Measurements from ENCODE around the gene TMCO4. TPM values are rescaled to one million over a fixed set of nuclear protein-coding genes. Genes with fewer than 3 reads are reported as not detected.

Gene TMCO4
- total and polyA plus RNA-seq, 2 of the 8 experiments (the other 6 are each of a cell fraction or from before 2014, with no cell fraction given), result 3.0 to 3.1 TPM

DNA sequence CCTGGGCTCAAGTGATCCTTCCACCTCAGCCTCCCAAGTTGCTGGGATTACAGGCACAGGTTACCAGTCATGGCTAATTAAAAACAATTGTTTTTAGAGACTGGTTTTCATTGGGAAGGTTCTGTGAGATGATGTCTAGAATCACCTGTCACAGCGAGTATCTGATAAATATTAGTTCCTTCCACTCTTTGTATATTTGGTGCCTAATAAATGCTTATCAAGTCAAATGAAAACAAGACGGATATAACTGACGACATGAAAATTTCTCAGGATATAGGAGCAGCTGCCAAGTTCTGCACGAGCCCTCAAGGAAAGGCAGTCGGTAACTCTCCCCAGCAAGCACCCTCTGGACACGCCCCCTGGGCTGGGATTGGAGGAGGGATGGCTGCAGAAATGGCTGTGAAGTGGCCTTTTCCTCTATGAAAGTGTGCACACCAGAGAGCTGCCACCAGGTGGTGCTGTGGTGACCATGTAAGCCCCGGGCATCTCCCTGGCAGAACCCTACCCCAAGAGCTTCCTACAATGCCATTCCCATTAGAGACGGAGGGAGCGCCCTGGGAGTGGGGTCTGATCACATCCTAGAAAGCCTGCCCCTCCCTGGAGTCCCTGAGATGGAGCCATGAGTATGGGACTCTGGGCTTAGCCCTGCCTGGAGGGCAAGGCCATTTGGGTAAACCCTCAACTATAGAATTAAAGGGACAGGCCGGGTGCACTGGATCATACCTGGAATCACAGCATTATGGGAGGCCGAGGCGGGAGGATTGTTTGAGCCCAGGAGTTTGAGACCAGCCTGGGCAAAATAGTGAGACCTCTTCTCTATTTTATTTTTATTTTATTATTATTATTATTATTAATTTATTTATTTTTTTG is 84.1 kb downstream of the TMCO4 start:
- H3K79me1 ChIP-seq (ENCODE audit: low read depth, low read length), result no peaks in the 10 kb centered on the region
- FAIRE-seq (peak; percentile 80), DNase-seq (ENCODE audit: low read depth in 1 of 2, low spot score in 2 of 2) (peak; percentile 96 to 98)
- no peak overlapping the region for H3K56ac ChIP-seq (replicated peaks; ENCODE audit: insufficient read length, low read depth, low read length)
- no peaks in the 10 kb centered on the region for H3K9me3 ChIP-seq (ENCODE audit: insufficient read depth in 2 of 2, low read depth in 1 of 2, low read length in 1 of 2)
- H3K27ac ChIP-seq (ENCODE audit: low read depth, low read length), result no peak overlapping the region
- H3K23me2 ChIP-seq (ENCODE audit: low read depth, low read length), result no peaks in the 10 kb centered on the region
- H3K9ac ChIP-seq (replicated peaks in 1 of 4; ENCODE audit: extremely low read depth in 1 of 4, low read depth in 3 of 4, low read length in 3 of 4), result no peak overlapping the region; a peak in 1 of 7 replicates
- H3K18ac ChIP-seq (ENCODE audit: extremely low read depth, low read length), result no peak overlapping the region
- H3K27me3 ChIP-seq (replicated peaks in 1 of 4; ENCODE audit: control insufficient read depth in 3 of 4, extremely low read depth in 1 of 4, insufficient read depth in 3 of 4, low read length in 3 of 4), result no peaks in the 10 kb centered on the region
- no peak overlapping the region for H3K23ac ChIP-seq (ENCODE audit: insufficient read length)
- ChIA-PET CTCF (ENCODE audit: partially characterized antibody) (interaction anchor here (0.7 to 3.3 kb wide), 28 partner anchors 10 to 362 kb away, joined by 3 to 46 read pairs (median 4); partner anchors contain the start of genes HTR6 and OTUD3), POLR2A (ENCODE audit: partially characterized antibody) (interaction anchor here (0.7 to 1.0 kb wide), 3 partner anchors 8 to 167 kb away, joined by 3 to 6 read pairs (median 3); partner anchors contain the start of gene OTUD3)
- H4K20me1 ChIP-seq (replicated peaks in 1 of 2; ENCODE audit: control insufficient read depth in 1 of 2, insufficient read depth in 2 of 2, low read length in 2 of 2), result no peaks in the 10 kb centered on the region
- H2BK120ac ChIP-seq (replicated peaks; ENCODE audit: low read depth, low read length), result no peak overlapping the region
- H3K4me2 ChIP-seq (ENCODE audit: insufficient read depth in 1 of 2, low read depth in 2 of 2, low read length in 2 of 2), result no peak overlapping the region; a peak in 1 of 4 replicates
- no peak overlapping the region for H2BK15ac ChIP-seq (ENCODE audit: low read length)
- H2AFZ ChIP-seq (ENCODE audit: low read length), result no peak overlapping the region
- H3K4ac ChIP-seq (replicated peaks; ENCODE audit: insufficient read length, low read depth, low read length), result no peak overlapping the region
- H3K79me2 ChIP-seq (ENCODE audit: control insufficient read depth in 1 of 2, insufficient read depth in 2 of 2, low read length in 2 of 2), result no peaks in the 10 kb centered on the region
- no peak overlapping the region for H2BK5ac ChIP-seq (ENCODE audit: low read depth, low read length)
- H2BK20ac ChIP-seq (ENCODE audit: low read length), result no peak overlapping the region
- H4K8ac ChIP-seq (ENCODE audit: extremely low read depth, insufficient read depth, low read length), result no peak overlapping the region
- no peak overlapping the region for H4K5ac ChIP-seq (ENCODE audit: insufficient read length, low read depth, low read length)
- 35% methylated on average over 12 of the region's 12 CpGs; no CpG with 5 or more reads in 1 of the 2 experiments for WGBS, 2 experiments (ENCODE audit: extremely low coverage in 1 of 2, insufficient coverage in 1 of 2, insufficient read length in 1 of 2, insufficient replicate concordance in 2 of 2, low coverage in 1 of 2, low lambda C conversion rate in 2 of 2, missing lambda C conversion rate in 1 of 2)
- no peak overlapping the region for H3K4me3 ChIP-seq (ENCODE audit: extremely low read depth in 1 of 4, insufficient read depth in 2 of 4, low read depth in 3 of 4, low read length in 4 of 4)
- peaks cover 0 to 3% (median 0%) of the 10 kb centered on the region in 4 experiments; a peak in 1 of 7 replicates for H3K4me1 ChIP-seq (replicated peaks in 1 of 4; ENCODE audit: control insufficient read depth in 3 of 4, insufficient read depth in 4 of 4, low read length in 3 of 4)
- H3K36me3 ChIP-seq (ENCODE audit: control insufficient read depth in 2 of 4, insufficient read depth in 4 of 4, low read length in 3 of 4), result no peaks in the 10 kb centered on the region
- no peak overlapping the region for H4K91ac ChIP-seq (replicated peaks; ENCODE audit: insufficient read length, low read length)
- H2AK5ac ChIP-seq (ENCODE audit: low read depth, low read length), result no peak overlapping the region
- no peak overlapping the region for H3K14ac ChIP-seq (ENCODE audit: insufficient read length)
- no peak overlapping the region for H2BK12ac ChIP-seq (ENCODE audit: low read depth, low read length)
- TF ChIP-seq, protein P1, sequence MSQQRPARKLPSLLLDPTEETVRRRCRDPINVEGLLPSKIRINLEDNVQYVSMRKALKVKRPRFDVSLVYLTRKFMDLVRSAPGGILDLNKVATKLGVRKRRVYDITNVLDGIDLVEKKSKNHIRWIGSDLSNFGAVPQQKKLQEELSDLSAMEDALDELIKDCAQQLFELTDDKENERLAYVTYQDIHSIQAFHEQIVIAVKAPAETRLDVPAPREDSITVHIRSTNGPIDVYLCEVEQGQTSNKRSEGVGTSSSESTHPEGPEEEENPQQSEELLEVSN (IDR thresholded peaks at IDR 0.05), result no peak
- TF ChIP-seq, protein P2, sequence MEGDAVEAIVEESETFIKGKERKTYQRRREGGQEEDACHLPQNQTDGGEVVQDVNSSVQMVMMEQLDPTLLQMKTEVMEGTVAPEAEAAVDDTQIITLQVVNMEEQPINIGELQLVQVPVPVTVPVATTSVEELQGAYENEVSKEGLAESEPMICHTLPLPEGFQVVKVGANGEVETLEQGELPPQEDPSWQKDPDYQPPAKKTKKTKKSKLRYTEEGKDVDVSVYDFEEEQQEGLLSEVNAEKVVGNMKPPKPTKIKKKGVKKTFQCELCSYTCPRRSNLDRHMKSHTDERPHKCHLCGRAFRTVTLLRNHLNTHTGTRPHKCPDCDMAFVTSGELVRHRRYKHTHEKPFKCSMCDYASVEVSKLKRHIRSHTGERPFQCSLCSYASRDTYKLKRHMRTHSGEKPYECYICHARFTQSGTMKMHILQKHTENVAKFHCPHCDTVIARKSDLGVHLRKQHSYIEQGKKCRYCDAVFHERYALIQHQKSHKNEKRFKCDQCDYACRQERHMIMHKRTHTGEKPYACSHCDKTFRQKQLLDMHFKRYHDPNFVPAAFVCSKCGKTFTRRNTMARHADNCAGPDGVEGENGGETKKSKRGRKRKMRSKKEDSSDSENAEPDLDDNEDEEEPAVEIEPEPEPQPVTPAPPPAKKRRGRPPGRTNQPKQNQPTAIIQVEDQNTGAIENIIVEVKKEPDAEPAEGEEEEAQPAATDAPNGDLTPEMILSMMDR (IDR thresholded peaks at IDR 0.05; ENCODE audit: control extremely low read depth in 1 of 3, insufficient read depth in 1 of 3, low read depth in 1 of 3, low read length in 3 of 3), result peak; percentile 80 to 99 (median 97)
- TF ChIP-seq TAF1 (IDR thresholded peaks at IDR 0.05; ENCODE audit: low read depth, low read length), result 0 out of 2 replicates have a peak, but pooled peaks have one; percentile 19
- no peak for TF ChIP-seq SIRT6 (IDR thresholded peaks at IDR 0.05; ENCODE audit: low read length)
- TF ChIP-seq, protein P3, sequence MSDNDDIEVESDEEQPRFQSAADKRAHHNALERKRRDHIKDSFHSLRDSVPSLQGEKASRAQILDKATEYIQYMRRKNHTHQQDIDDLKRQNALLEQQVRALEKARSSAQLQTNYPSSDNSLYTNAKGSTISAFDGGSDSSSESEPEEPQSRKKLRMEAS (IDR thresholded peaks at IDR 0.05), result 0 out of 2 replicates have a peak, but pooled peaks have one; percentile 36
- peak; percentile 69 to 77 for TF ChIP-seq RAD21 (IDR thresholded peaks at IDR 0.05 in 1 of 2, conservative IDR thresholded peaks at IDR 0.05 in 1 of 2; ENCODE audit: low read depth in 2 of 2, low read length in 2 of 2)

Measured in H1 (cell line).